ENCODE results near the gene NDRG3. TPM values are rescaled to one million over a fixed set of nuclear protein-coding genes. Genes with fewer than 3 reads are reported as not detected.

Gene NDRG3
- total and polyA plus RNA-seq, 10 of the 15 experiments (the other 5 are each of a cell fraction or from before 2014, with no cell fraction given): 11.2 to 29.7 (median 14.9) TPM

DNA sequence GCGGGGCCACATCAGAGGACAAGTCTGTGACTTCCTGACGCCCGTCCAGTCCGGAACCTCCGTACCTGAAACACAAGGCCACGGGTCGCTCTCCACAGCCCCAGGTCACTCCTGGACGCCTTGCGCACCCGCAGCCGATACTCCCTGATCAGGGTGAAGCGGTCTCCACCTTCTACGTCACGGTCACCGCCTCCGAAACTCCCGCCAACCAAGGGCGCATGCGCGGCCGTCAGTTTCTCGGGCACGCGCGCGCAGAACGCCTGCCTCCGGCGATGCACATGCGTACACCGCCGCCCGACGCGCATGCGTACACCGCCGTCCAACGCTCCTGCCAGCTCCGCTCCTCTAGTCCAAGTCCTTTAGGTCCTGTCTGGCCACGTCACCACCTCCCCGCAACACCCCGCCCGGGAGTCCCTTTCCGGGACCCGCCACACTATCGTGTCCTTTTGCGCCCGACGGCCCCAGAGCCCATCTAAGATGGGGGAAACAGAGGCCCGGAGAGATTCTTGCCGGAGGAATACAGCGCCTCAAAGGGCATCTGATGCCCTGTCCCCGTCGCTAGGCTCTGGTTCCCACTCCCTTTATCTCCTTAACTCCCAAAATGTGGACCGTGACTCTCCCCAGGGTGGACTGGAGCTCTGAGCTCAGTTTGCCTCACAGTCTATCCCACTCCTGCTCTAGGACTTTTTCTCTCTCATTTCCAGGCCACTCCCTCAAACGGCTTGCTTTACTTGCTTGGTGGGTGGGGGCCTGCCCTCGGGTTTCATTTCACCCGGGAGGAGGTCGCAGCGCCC lies 27.9 kb upstream of the NDRG3 start, which contains the start of gene DSN1:
DSN1 (minus strand) TSS at position 167 of the 794 bp plus-strand sequence. CDS start 2,305 bp downstream, outside the sequence.
- in situ Hi-C loops (cut with MboI): no loop called here
- whole genome bisulfite sequencing (ENCODE audit: insufficient coverage, insufficient replicate concordance, low lambda C conversion rate, missing lambda C conversion rate): 1% methylated on average over 61 of the region's 61 CpGs
- peaks cover 35% of the 10 kb centered on the region for H3K4me1 ChIP-seq (ENCODE audit: control insufficient read depth, insufficient read depth, low read length)
- TF ChIP-seq ATF7 (IDR thresholded peaks at IDR 0.05; ENCODE audit: low read depth): peak; percentile 35; the same call in 1 of the 2 replicates
- TF ChIP-seq IKZF1 (conservative IDR thresholded peaks at IDR 0.05): peak; percentile 100
- peak; percentile 80; the same call in 1 of the 2 replicates for TF ChIP-seq CREB1 (IDR thresholded peaks at IDR 0.05; ENCODE audit: low read depth)
- peak; percentile 20 for TF ChIP-seq SMAD1 (IDR thresholded peaks at IDR 0.05; ENCODE audit: low read depth, partially characterized antibody)
- no peak for TF ChIP-seq YBX1 (IDR thresholded peaks at IDR 0.05)
- peak; percentile 85; the same call in 1 of the 2 replicates for TF ChIP-seq POLR2A (IDR thresholded peaks at IDR 0.05; ENCODE audit: low read depth, low read length)
- peak; percentile 8; the same call in 1 of the 3 replicates for TF ChIP-seq POU2F2 (IDR thresholded peaks at IDR 0.05; ENCODE audit: borderline replicate concordance, low read depth, low read length)
- TF ChIP-seq, protein P1, sequence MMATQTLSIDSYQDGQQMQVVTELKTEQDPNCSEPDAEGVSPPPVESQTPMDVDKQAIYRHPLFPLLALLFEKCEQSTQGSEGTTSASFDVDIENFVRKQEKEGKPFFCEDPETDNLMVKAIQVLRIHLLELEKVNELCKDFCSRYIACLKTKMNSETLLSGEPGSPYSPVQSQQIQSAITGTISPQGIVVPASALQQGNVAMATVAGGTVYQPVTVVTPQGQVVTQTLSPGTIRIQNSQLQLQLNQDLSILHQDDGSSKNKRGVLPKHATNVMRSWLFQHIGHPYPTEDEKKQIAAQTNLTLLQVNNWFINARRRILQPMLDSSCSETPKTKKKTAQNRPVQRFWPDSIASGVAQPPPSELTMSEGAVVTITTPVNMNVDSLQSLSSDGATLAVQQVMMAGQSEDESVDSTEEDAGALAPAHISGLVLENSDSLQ (IDR thresholded peaks at IDR 0.05): 0 out of 2 replicates have a peak, but pooled peaks have one; percentile 24
- TF ChIP-seq, protein P2, sequence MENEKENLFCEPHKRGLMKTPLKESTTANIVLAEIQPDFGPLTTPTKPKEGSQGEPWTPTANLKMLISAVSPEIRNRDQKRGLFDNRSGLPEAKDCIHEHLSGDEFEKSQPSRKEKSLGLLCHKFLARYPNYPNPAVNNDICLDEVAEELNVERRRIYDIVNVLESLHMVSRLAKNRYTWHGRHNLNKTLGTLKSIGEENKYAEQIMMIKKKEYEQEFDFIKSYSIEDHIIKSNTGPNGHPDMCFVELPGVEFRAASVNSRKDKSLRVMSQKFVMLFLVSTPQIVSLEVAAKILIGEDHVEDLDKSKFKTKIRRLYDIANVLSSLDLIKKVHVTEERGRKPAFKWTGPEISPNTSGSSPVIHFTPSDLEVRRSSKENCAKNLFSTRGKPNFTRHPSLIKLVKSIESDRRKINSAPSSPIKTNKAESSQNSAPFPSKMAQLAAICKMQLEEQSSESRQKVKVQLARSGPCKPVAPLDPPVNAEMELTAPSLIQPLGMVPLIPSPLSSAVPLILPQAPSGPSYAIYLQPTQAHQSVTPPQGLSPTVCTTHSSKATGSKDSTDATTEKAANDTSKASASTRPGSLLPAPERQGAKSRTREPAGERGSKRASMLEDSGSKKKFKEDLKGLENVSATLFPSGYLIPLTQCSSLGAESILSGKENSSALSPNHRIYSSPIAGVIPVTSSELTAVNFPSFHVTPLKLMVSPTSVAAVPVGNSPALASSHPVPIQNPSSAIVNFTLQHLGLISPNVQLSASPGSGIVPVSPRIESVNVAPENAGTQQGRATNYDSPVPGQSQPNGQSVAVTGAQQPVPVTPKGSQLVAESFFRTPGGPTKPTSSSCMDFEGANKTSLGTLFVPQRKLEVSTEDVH (IDR thresholded peaks at IDR 0.05; ENCODE audit: low read depth, partially characterized antibody): peak; percentile 58
- TF ChIP-seq GATAD2B (conservative IDR thresholded peaks at IDR 0.05; ENCODE audit: low read depth): 0 out of 2 replicates have a peak, but pooled peaks have one; percentile 12
- TF ChIP-seq, protein P3, sequence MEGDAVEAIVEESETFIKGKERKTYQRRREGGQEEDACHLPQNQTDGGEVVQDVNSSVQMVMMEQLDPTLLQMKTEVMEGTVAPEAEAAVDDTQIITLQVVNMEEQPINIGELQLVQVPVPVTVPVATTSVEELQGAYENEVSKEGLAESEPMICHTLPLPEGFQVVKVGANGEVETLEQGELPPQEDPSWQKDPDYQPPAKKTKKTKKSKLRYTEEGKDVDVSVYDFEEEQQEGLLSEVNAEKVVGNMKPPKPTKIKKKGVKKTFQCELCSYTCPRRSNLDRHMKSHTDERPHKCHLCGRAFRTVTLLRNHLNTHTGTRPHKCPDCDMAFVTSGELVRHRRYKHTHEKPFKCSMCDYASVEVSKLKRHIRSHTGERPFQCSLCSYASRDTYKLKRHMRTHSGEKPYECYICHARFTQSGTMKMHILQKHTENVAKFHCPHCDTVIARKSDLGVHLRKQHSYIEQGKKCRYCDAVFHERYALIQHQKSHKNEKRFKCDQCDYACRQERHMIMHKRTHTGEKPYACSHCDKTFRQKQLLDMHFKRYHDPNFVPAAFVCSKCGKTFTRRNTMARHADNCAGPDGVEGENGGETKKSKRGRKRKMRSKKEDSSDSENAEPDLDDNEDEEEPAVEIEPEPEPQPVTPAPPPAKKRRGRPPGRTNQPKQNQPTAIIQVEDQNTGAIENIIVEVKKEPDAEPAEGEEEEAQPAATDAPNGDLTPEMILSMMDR (IDR thresholded peaks at IDR 0.05 in 2 of 3, conservative IDR thresholded peaks at IDR 0.05 in 1 of 3; ENCODE audit: control insufficient read depth in 2 of 3, extremely low read depth in 1 of 3, insufficient read depth in 1 of 3, low read depth in 3 of 3, low read length in 3 of 3): peak in 2 of 3 experiments; percentile 43 to 59; a peak in 3 of 6 replicates
- TF ChIP-seq CBFB (IDR thresholded peaks at IDR 0.05; ENCODE audit: low read depth): peak; percentile 35; the same call in 1 of the 2 replicates
- TF ChIP-seq HDGF (IDR thresholded peaks at IDR 0.05): 0 out of 2 replicates have a peak, but pooled peaks have one; percentile 15
- peak; percentile 80; the same call in 1 of the 2 replicates for TF ChIP-seq POLR2AphosphoS5 (IDR thresholded peaks at IDR 0.05; ENCODE audit: low read length)
- no peak for TF ChIP-seq BCL11A (IDR thresholded peaks at IDR 0.05; ENCODE audit: low read depth, low read length)
- peak; percentile 81 for TF ChIP-seq CREM (IDR thresholded peaks at IDR 0.05; ENCODE audit: low read depth)
- peak in 1 of 2 experiments; percentile 25; a peak in 1 of 3 replicates for TF ChIP-seq EGR1 (IDR thresholded peaks at IDR 0.05; ENCODE audit: borderline replicate concordance in 1 of 2, low read depth in 2 of 2, low read length in 2 of 2)

More for the DNA sequence above, 27.9 kb upstream of the NDRG3 start, which contains the start of gene DSN1:
- Histone ChIP-seq H4K20me1 (ENCODE audit: control insufficient read depth, insufficient read depth) (no peaks in the 10 kb centered on the region), H2AFZ (ENCODE audit: control insufficient read depth, low read depth, low read length) (peak within 1 kb of the TSS; percentile 86), H3K36me3 (ENCODE audit: control insufficient read depth in 2 of 2, insufficient read depth in 2 of 2, low read length in 1 of 2) (no peaks in the 10 kb centered on the region; a peak in 1 of 4 replicates), H3K4me2 (ENCODE audit: control insufficient read depth, insufficient read depth) (peak within 1 kb of the TSS; percentile 97), H3K4me3 (peak within 1 kb of the TSS; percentile 93), H3K27me3 (replicated peaks in 1 of 2; ENCODE audit: control insufficient read depth in 2 of 2, insufficient read depth in 2 of 2, low read length in 1 of 2) (no peaks in the 10 kb centered on the region), H3K79me2 (ENCODE audit: control insufficient read depth, insufficient read depth, low read length) (peaks cover 10% of the 10 kb centered on the region), H3K9me3 (replicated peaks; ENCODE audit: control insufficient read depth, insufficient read depth, low read length) (no peaks in the 10 kb centered on the region), H3K27ac (ENCODE audit: control insufficient read depth, insufficient read depth) (peak within 1 kb of the TSS; percentile 94), H3K9ac (ENCODE audit: control insufficient read depth, insufficient read depth, low read length) (peak within 1 kb of the TSS; percentile 95)
- ChIA-PET RAD21 (ENCODE audit: unreplicated experiment) (interaction anchor here (0.6 to 2.1 kb wide), 10 partner anchors 16 to 200 kb away, joined by 3 to 8 read pairs (median 5); partner anchors contain the start of gene TGIF2), SMC1A (ENCODE audit: uncharacterized antibody, unreplicated experiment) (interaction anchor here (0.6 to 2.5 kb wide), 8 partner anchors 19 to 113 kb away, joined by 3 to 6 read pairs (median 3); a partner anchor contains a TSS), CTCF (interaction anchor here (0.6 to 3.8 kb wide), 28 partner anchors 9 to 334 kb away, joined by 3 to 32 read pairs (median 4); partner anchors contain the start of genes NDRG3 and RAB5IF), POLR2A (interaction anchor here (0.5 to 1.6 kb wide), 7 partner anchors 16 to 1490 kb away, joined by 3 to 6 read pairs (median 3); partner anchors contain the start of gene NDRG3)
- DNase-seq (ENCODE audit: low read depth, low spot score) (peak; percentile 92), FAIRE-seq (peak; percentile 86), ATAC-seq (peak; percentile 92)
- intact Hi-C loops (cut with micrococcal nuclease; ENCODE audit: unreplicated experiment): loop anchor here (5.0 kb wide), 1 partner anchor 89 kb away; a partner anchor contains a TSS
- BruUV-seq (replicated peaks): TSS peak; percentile 74
